OCI-LY1 (cell line): ENCODE results near the gene CADM4.

Source experiments
- H2AFZ ChIP-seq: fragments of 200-600 bp; sonication (generic), shearing (Covaris generic); 2 replicates; pipeline ENCODE4 v1.6.0; 2014; ENCODE audit warnings: antibody characterized with exemption, mild to moderate bottlenecking, low read length
- H3F3A ChIP-seq: fragments of 200-600 bp; sonication (generic), shearing (Covaris generic); 2 replicates; pipeline ENCODE4 v1.6.0; 2014; ENCODE audit warnings: mild to moderate bottlenecking, antibody characterized with exemption, low read length, moderate library complexity; ENCODE audit not compliant: insufficient read depth
- H3K27ac ChIP-seq: fragments of 200-600 bp; sonication (generic); 2 replicates; pipeline ENCODE4 v1.5.1; 2014; ENCODE audit warnings: low read length, mixed run types, mild to moderate bottlenecking, low read depth; ENCODE audit not compliant: poor library complexity, severe bottlenecking
- H3K27me3 ChIP-seq: fragments of 200-600 bp; sonication (generic); 2 replicates; pipeline ENCODE4 v1.6.0; 2014; ENCODE audit warnings: antibody characterized with exemption, mild to moderate bottlenecking, low read length, moderate library complexity; ENCODE audit not compliant: insufficient read depth
- H3K36me3 ChIP-seq: fragments of 200-600 bp; sonication (generic); 2 replicates; pipeline ENCODE4 v1.6.1; 2014; ENCODE audit warnings: mild to moderate bottlenecking, antibody characterized with exemption, low read length, moderate library complexity, mixed read lengths; ENCODE audit not compliant: insufficient read depth
- H3K4me1 ChIP-seq: fragments of 200-600 bp; sonication (generic); 2 replicates; pipeline ENCODE4 v1.5.1; 2014; ENCODE audit warnings: mild to moderate bottlenecking, low read length, moderate library complexity; ENCODE audit not compliant: insufficient read depth, severe bottlenecking
- H3K4me2 ChIP-seq: fragments of 200-600 bp; sonication (generic), shearing (Covaris generic); 2 replicates; pipeline ENCODE4 v1.6.1; 2014; ENCODE audit warnings: low read length
- H3K4me3 ChIP-seq: fragments of 200-600 bp; sonication (generic); 2 replicates; pipeline ENCODE4 v1.5.1; 2014; ENCODE audit warnings: low read length, low read depth, mild to moderate bottlenecking, mixed read lengths; ENCODE audit not compliant: poor library complexity, severe bottlenecking
- H3K79me2 ChIP-seq: fragments of 200-600 bp; shearing (Covaris generic); 2 replicates; pipeline ENCODE4 v1.6.1; 2016; ENCODE audit warnings: mixed run types, low read length, mixed read lengths; ENCODE audit not compliant: insufficient read depth
- H3K9ac ChIP-seq: fragments of 200-600 bp; sonication (generic), shearing (Covaris generic); 2 replicates; pipeline ENCODE4 v1.6.1; 2014; ENCODE audit warnings: mild to moderate bottlenecking, low read length, mixed read lengths
- H3K9me2 ChIP-seq: fragments of 200-600 bp; sonication (generic), shearing (Covaris generic); 2 replicates; pipeline ENCODE4 v1.6.1; 2014; ENCODE audit warnings: low read depth, mild to moderate bottlenecking, low read length, mixed read lengths
- H3K9me3 ChIP-seq: fragments of 200-600 bp; shearing (Covaris generic); 2 replicates; pipeline ENCODE4 v1.6.1; 2014; ENCODE audit warnings: low read length, mixed read lengths
- H4K20me1 ChIP-seq: fragments of 200-600 bp; sonication (generic), shearing (Covaris generic); 2 replicates; pipeline ENCODE4 v1.6.0; 2016; ENCODE audit warnings: mild to moderate bottlenecking, low read length; ENCODE audit not compliant: insufficient read depth
- EZH2 ChIP-seq: fragments of 200-600 bp; sonication (generic), shearing (Covaris generic); IDR thresholded peaks from 2 replicates; pipeline ENCODE4 v1.8.0; 2017; ENCODE audit warnings: borderline replicate concordance, mixed run types, mild to moderate bottlenecking, antibody characterized with exemption, low read length, moderate library complexity, mixed read lengths
- TF ChIP-seq, protein P1 (sequence below): fragments of 200-600 bp; sonication (generic), shearing (Covaris generic); IDR thresholded peaks from 2 replicates; pipeline ENCODE4 v1.5.1; 2017; ENCODE audit warnings: mild to moderate bottlenecking, antibody characterized with exemption, low read length, moderate library complexity, mixed read lengths

CADM4 gene

DNA sequence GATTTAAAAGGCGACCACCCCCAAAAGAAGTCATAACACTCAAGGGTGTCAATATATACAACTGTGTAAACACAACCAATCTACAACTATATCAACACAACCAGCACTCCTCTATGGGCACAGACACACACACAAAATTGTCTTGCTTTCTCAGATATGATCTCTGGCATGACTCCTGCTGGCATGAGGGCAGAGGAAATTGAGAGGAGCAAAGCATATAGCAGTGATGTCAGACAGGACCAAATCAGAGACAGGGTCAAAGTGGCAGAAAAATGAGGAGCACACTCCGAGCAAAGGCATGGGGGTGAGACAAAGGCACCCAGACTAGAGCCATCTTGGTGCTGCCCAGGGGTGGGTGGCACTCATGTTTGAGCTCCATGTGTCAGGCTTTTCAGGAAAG is 53.3 kb downstream of the CADM4 start:
- Histone ChIP-seq H3F3A (no peaks in the 10 kb centered on the region), H3K4me2 (no peak overlapping the region), H3K36me3 (no peaks in the 10 kb centered on the region; the same call in 1 of the 2 replicates), H3K27me3 (no peaks in the 10 kb centered on the region), H2AFZ (no peak overlapping the region), H3K79me2 (no peaks in the 10 kb centered on the region), H3K4me3 (no peak overlapping the region), H3K9me2 (no peaks in the 10 kb centered on the region), H4K20me1 (no peaks in the 10 kb centered on the region), H3K9ac (no peak overlapping the region), H3K4me1 (peaks cover 20% of the 10 kb centered on the region), H3K9me3 (no peaks in the 10 kb centered on the region), H3K27ac (no peak overlapping the region)
- TF ChIP-seq EZH2, result no peak
- TF ChIP-seq, protein P1, sequence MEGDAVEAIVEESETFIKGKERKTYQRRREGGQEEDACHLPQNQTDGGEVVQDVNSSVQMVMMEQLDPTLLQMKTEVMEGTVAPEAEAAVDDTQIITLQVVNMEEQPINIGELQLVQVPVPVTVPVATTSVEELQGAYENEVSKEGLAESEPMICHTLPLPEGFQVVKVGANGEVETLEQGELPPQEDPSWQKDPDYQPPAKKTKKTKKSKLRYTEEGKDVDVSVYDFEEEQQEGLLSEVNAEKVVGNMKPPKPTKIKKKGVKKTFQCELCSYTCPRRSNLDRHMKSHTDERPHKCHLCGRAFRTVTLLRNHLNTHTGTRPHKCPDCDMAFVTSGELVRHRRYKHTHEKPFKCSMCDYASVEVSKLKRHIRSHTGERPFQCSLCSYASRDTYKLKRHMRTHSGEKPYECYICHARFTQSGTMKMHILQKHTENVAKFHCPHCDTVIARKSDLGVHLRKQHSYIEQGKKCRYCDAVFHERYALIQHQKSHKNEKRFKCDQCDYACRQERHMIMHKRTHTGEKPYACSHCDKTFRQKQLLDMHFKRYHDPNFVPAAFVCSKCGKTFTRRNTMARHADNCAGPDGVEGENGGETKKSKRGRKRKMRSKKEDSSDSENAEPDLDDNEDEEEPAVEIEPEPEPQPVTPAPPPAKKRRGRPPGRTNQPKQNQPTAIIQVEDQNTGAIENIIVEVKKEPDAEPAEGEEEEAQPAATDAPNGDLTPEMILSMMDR, result no peak

DNA sequence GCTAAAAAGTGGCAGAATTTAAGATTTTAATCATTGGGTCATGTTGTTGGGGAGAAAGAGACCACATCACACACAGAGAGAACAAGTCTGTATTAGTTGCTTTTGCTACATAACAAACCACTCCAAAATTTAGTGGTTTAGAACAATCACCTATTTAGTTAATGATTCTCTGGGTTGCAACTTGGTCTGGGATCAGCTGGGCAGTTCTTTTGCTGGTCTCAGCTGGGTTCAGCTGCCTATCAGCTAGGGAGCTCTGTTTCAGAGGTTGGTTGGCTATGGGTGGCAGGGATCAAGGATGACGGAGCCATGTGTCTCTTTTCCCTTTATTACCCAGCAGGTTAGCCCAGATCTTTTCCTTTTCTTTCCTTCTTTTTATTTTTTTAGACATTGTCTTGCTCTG is 55.2 kb downstream of the CADM4 start:
- H3K9me2 ChIP-seq, result no peaks in the 10 kb centered on the region
- no peaks in the 10 kb centered on the region for H3K36me3 ChIP-seq
- peak overlapping the region; percentile 36 for H3K27ac ChIP-seq
- no peak for TF ChIP-seq EZH2
- TF ChIP-seq, protein P1, result no peak
- H3K4me3 ChIP-seq, result no peak overlapping the region
- H3K4me2 ChIP-seq, result no peak overlapping the region
- H3K9me3 ChIP-seq, result no peaks in the 10 kb centered on the region
- no peaks in the 10 kb centered on the region for H3K27me3 ChIP-seq
- no peak overlapping the region for H3K9ac ChIP-seq
- peak overlapping the region; percentile 56; the same call in 1 of the 2 replicates for H2AFZ ChIP-seq
- H3F3A ChIP-seq, result no peaks in the 10 kb centered on the region
- H4K20me1 ChIP-seq, result no peaks in the 10 kb centered on the region
- no peaks in the 10 kb centered on the region for H3K79me2 ChIP-seq
- H3K4me1 ChIP-seq, result peaks cover 15% of the 10 kb centered on the region

DNA sequence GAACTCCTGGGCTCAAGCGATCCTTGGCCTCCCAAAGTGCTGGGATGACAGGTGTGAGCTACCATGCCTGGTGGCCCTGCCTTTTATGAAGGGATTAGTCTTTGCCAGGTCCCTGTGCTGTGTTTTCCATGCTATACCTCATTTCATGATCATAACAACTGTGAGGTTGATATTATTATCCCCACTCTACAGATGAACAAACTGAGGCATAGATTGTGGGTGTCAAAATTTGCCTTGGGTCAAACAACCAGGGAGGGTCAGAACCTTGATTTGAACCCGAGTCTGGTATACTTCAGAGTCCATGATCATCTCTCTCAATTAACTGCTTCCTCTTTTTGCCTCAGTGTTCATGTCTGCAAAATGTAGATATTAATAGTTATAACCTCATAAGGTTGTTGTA is 57.2 kb downstream of the CADM4 start:
- H3K4me1 ChIP-seq, result peaks cover 15% of the 10 kb centered on the region
- no peaks in the 10 kb centered on the region for H3K9me3 ChIP-seq
- TF ChIP-seq, protein P1, result no peak
- TF ChIP-seq EZH2, result no peak
- H3K4me2 ChIP-seq, result no peak overlapping the region
- H4K20me1 ChIP-seq, result no peaks in the 10 kb centered on the region
- H2AFZ ChIP-seq, result no peak overlapping the region
- no peak overlapping the region for H3K27ac ChIP-seq
- no peak overlapping the region for H3K9ac ChIP-seq
- H3K36me3 ChIP-seq, result no peaks in the 10 kb centered on the region
- H3K79me2 ChIP-seq, result no peaks in the 10 kb centered on the region
- no peaks in the 10 kb centered on the region for H3K9me2 ChIP-seq
- no peaks in the 10 kb centered on the region for H3K27me3 ChIP-seq
- H3K4me3 ChIP-seq, result no peak overlapping the region
- no peaks in the 10 kb centered on the region for H3F3A ChIP-seq
